NCI-H774 (cell line): ENCODE data around the gene SPTB.

Experiments
- DNase-seq: peaks from one replicate; lab custom pipeline; 2025; lab: John Stamatoyannopoulos, UW

The SPTB gene

GRCh38 chr14:64752909-64753308 is 126.8 kb downstream of the SPTB start:
- DNase-seq: no peak

- no peak for DNase-seq
Observed at GRCh38 chr14:64748995-64749714, 130.6 kb downstream of the SPTB start.

GRCh38 chr14:64748521-64748920 is 131.2 kb downstream of the SPTB start:
- DNase-seq: no peak

GRCh38 chr14:64747327-64747726 is 132.4 kb downstream of the SPTB start:
- DNase-seq: no peak

- no peak for DNase-seq
Observed at GRCh38 chr14:64746298-64747250, 133.1 kb downstream of the SPTB start.

GRCh38 chr14:64745511-64746091 is 134.1 kb downstream of the SPTB start:
- no peak for DNase-seq

GRCh38 chr14:64743061-64743460 is 136.6 kb downstream of the SPTB start:
- DNase-seq: no peak

GRCh38 chr14:64741961-64742360 is 137.7 kb downstream of the SPTB start:
- DNase-seq: no peak

GRCh38 chr14:64741200-64741599 is 138.5 kb downstream of the SPTB start:
- no peak for DNase-seq

GRCh38 chr14:64738281-64738804 is 141.4 kb downstream of the SPTB start:
- DNase-seq: no peak

- no peak for DNase-seq
Observed at GRCh38 chr14:64737391-64738280, 142.1 kb downstream of the SPTB start.

GRCh38 chr14:64736271-64737169 is 143.2 kb downstream of the SPTB start:
- no peak for DNase-seq

- no peak for DNase-seq
Observed at GRCh38 chr14:64734990-64735389, 144.7 kb downstream of the SPTB start.

GRCh38 chr14:64733899-64734298 is 145.8 kb downstream of the SPTB start:
- no peak for DNase-seq

GRCh38 chr14:64733321-64733720 is 146.4 kb downstream of the SPTB start:
- no peak for DNase-seq

GRCh38 chr14:64732536-64733120 is 147.1 kb downstream of the SPTB start:
- DNase-seq: no peak

- DNase-seq: no peak
Observed at GRCh38 chr14:64732066-64732465, 147.6 kb downstream of the SPTB start.

- no peak for DNase-seq
Observed at GRCh38 chr14:64731141-64731581, 148.5 kb downstream of the SPTB start.

- no peak for DNase-seq
Observed at GRCh38 chr14:64730681-64731080, 149.0 kb downstream of the SPTB start.

GRCh38 chr14:64730061-64730440 is 149.7 kb downstream of the SPTB start:
- no peak for DNase-seq
